ELF-1 (cell line): Measurements from ENCODE around the gene DHDDS.
"Not testable (repeated sequence)": the region's sequence is repeated elsewhere in the genome, so short reads cannot be mapped to it uniquely, and the experiment has no call there.

Source experiments
- DNase-seq: peaks from one replicate; pipeline ENCODE4 v3.0.0-alpha.2; 2016; ENCODE audit warnings: low read depth, low spot score

Gene DHDDS

DNA sequence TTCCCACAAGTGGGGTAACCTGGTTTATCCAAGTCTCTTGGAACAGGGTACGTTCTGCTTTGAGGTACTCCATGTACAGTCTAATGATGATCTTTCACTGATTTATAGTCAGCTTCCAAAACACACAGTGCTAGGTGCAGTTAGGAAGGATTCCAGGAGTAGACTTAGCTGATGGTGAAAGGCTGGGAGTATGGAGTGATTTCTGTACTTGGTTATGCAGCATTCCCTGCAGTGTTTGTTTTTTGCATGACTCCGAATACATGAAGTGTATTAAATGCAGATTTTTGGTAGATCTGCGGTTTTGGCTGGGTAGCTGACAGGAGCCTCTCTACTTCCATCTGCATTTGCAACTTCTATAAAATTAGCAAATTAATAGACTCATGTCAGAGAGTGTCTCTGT lies 43.9 kb downstream of the DHDDS start:
- no peak for DNase-seq

DNA sequence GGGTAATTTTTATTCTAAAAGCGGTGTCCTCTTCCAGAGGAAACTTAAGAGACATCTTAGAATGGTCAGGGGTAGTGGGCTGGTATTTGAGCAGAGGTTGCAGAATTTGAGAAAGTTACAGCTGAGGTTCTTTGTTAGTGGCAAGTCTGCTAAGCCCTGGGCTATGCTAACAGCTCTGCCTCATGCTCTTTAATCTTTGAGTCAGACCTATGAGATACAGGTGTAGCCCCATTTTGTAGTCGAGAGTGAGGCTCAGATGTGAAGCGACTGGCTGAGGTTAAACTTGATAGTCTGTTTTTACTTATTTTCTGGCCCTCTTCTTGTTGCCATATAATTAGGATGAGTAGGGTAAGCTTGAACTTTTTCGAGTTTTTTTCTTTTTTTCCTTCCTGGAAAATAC lies 44.8 kb downstream of the DHDDS start:
- no peak for DNase-seq

DNA sequence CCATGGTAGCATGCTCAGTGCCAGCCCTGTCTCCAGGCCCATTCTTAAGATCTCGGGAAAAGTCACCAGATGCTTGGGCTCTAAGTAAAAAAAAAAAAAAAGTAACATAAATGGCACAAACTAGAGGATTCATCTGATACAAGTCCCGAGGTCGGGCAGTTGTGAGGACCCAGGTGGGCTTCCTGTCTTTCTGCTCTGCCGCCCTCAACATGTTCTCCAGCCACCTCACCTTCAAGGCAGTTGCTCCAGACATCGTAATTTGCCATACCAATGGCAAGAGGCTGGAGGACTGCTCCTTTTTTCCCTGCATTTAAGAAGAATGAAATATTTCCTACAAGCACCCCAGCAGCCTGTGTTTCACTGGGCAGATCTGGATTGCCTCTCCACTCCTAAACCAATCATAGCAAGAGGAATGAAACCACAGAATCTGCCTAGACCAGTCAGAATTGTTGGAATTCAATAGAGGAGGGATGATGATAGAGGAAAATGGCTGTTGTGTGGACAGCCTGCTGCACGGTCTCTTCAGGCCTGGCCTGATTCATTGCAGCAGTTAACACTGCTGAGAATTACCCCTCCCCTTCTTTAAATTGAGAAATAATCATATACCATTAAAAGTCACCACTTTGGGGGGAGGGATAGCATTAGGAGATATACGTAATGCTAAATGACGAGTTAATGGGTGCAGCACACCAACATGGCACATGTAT lies 45.5 kb downstream of the DHDDS start:
- DNase-seq, result peak; percentile 26

DNA sequence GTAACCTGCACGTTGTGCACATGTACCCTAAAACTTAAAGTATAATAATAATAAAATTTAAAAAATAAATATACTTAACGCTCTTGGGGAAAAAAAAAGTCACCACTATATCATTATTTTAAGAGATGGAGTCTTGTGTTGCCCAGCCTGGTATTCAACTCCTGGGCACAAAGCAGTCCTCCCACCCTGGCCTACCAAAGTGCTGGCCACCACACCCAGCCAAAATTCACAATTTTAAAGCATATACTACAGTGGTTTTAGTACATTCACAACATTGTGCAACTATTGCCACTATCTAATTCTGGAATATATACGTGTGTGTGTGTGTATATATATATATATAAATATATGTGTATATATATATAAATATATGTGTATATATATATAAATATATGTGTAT lies 46.0 kb downstream of the DHDDS start:
- DNase-seq, result no peak

DNA sequence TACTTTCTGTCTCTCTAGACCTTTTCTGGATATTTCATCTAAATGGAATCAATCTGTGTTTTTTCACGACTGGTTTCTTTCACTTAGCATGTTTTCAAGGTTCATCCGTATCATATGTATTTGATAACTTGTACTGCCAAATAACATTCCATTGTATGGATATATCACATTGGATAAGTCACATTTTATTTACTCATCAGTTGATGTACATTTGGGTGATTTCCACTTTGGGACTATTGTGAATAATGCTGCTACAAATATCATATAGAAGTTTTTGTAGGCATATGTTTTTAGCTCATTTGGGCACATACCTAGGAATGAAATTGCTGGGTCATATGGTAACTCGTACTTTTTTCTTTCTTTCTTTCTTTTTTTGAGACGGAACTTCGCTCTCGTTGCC lies 46.9 kb downstream of the DHDDS start:
- no peak for DNase-seq

DNA sequence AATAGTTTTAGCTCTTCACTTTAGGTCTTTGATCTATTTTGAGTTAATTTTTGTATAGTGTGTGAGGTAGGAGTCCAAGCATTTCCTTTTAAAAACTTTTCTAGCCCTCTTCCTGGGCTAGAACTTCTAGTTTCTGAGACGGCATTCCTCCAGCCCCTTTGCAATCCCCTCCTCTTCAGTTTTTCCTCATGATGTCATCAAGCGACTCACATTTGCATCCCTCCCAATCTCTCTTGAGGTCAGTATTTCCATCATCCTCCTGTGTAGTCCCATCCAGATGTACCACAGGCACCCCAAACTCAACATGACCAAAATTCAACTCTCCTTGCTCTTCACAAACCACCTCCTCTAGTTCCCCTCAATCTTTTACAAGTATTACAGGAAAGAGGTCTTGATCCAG lies 50.8 kb downstream of the DHDDS start:
- no peak for DNase-seq

DNA sequence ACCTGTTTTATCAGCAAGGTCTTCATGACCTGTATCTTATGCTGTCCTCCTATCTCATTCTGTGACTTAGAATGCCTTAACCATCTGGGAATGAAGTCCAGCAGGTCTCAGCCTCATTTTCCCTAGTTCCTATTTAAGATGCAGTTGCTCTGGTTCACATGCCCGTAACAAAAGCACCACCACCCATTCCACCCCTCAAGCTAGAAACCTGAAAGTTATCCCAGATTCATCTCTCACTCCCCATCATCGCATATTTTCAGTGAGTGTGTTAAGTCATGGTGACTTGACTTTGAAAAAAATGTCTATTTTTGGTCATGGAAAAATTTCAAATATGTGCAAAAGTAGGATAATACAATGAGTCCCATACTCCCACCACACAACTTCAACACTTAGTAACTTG lies 51.9 kb downstream of the DHDDS start:
- DNase-seq, result no peak

DNA sequence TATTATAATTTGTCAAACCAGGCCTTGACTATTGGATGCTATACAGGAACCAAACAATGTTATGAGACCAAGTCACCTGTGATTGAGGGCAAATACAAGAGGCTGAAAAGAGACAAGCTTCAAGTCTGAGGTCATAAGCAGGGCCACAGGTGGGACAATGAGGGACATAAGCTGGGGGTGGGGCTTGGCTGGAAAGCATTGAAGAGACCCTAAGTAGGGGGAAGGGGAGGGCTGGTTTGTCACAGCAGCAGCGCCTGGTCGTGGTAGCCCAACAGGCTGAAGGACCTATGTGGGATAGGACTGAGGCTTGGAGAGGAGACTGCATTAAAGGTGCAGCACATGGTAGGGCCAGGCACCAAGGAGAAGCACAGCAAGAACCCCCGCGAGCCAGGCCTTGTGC lies 58.0 kb downstream of the DHDDS start:
- no peak for DNase-seq

DNA sequence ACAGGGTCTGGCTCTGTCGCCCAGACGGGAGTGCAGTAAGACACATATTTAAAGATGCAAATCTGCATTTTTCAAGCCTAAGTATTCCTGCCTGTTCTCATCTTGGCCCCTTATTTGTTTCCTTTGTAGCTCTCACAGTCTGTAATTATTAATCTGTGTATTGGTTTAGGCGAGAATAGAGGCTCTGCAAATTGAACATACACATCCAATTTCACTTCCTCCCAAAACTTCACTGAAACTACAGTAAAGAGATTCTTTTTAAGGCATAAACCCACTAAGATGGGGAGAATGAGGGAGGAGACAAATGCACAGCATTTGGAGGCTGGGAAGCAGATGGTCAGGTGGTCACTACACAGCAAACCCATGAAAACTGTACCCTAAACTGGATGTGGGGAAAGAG lies 61.1 kb downstream of the DHDDS start:
- DNase-seq, result no peak

DNA sequence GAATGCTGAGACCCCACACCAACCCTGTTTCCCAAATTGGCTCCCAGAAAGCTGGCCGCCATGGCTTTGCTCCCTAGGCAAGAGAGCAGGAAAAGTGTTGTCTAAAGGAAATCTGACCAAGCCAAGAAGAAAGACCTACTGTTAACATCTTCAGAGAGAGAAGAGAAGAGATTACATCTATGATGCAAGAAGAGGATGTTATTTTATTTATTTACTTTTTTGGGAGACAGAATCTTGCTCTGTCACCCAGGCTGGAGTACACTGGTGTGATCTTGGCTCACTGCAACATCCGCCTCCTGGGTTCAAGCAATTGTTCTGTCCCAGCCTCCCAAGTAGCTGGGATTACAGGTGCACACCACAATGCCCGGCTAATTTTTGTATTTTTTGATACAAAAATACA lies 61.8 kb downstream of the DHDDS start:
- DNase-seq, result no peak

DNA sequence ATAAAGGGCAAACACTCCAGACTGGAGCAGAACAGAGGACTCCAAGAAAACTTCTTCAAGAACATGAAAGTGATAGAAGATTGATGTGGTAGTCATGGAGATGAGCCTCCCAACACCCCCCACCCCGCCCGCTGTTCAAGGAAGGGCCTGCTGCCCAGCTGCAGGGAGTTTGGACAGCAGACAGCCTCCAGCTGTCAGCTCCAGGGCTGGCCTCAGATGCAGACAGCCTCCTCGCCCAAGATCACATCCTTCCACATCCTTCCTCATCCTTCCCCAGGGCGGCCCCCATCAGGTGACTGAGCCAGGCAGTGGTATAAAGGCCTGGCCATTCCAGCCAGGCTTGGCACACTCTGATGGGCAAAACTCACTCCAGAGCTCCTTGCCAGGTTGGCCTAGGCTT lies 64.7 kb downstream of the DHDDS start:
- no peak for DNase-seq

DNA sequence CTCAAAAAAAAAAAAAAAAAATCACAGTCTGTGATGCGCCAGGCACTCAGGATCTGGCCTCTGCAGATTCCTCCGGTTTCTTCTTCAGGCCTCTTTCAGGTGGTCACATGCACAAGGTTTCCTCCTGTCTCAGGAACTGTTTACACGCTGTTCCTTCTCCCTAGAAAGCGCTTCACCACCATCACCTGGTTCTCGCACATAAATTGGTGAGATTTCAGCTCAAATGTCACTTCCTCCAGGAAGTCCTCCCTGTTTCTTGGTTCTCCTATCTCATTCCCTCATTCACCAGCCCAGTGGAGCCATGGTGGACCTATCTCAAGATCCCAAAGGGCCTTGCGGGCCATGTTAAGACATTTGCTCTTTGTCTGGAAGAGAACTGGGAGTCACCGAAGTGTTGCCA lies 66.8 kb downstream of the DHDDS start:
- no peak for DNase-seq

DNA sequence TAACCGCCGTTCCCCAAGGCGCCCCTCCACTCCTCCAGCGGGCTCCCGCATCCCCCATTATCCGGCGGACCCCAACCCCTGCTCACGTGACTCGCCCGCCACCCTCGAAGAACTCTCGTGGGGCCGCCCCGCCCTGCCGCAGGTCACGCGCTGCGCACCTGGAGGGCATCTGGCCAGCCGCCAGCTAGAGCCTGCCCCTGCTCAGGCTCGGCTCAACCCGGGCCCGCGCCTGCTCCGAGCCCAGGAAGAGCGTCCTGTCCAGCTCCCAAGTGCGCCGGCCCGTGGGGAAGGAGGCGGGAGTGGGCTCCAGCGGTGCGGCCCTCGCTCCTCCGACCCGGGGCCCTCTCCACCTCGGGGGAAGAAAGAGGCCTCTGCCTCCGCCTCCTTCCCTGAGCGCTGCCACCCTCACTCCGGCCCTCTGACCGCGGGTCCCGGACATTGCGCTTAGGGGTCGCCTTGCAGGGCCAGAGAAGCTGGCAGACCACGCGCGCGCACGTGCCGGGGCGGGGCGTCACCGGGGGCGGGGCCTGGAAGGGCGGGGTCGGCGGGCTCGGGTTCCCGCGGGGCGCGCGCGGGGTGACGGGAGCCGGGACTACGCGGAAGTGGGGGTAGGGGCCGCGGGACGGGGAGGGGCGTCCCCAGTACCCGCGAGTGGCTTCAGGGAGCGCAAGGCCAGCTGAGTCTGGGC lies 68.5 kb downstream of the DHDDS start:
- peak; percentile 82 for DNase-seq

DNA sequence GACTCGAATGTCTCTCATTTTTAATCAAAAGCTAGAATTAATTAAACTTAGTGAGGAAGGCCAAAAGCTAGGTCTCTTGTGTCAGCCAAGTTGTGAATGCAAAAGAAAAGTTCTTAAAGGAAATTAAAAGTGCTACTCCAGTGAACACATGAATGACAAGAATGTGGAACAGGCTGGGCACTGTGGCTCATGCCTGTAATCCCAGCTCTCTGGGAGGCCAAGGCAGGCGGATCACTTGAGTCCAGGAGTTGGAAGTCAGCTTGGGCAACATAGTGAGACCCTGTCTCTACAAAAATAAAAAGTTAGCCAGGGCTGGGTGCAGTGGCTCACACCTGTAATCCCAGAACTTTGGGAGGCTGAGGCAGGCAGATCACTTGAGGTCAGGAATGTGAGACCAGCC lies 78.6 kb downstream of the DHDDS start:
- DNase-seq, result not testable (repeated sequence)

DNA sequence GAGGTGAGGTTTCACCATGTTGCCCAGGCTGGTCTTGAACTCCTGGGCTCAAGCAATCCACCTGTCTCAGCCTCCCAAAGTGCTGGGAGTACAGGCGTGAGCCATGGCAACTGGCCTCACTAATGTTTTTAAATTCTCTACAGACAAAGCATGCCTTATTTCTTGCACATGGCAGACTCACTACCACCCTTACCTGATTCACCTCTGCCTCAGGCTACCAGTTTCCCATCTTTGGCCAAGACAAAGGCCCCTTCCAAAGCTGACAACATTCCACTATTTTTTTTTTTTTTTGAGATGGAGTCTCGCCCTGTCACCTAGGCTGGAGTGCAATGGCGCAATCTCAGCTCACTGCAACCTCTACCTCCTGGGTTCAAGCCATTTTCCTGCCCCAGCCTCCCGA lies 83.7 kb downstream of the DHDDS start:
- not testable (repeated sequence) for DNase-seq

DNA sequence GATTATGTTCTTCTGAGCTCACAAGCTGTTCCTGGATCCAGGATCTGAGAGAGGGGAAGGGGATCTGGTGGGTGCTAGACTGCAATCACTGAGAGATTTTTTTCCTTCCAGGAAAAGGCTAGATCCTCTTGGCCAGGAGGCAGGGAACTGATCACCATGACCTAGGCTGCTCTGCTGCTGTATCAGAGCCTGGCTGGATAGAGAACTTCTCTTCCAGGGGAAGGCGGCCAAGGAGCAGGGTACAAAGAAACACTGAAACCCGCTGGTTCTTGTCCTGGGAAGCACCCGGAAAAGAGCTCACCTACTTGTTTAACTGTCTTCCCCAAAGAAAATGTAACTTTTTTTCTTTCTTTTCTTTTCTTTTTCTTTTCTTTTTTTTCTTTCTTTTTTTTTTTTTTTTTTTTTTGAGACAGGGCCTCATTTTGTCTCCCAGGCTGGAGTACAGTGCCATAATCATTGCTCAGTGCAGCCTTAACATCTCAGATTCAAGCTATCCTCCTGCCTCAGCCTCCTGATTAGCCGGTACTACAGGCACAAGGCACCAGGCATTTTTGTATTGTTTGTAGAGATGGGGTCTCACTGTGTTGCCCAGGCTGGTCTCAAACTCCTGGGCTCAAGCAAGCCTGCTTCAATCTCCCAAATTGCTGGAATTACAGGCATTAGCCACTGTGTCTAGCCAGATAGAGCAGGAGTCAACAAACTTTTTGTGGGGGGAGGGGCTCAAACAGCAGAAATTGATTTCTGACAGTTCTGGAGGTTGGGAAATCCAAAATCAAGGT lies 85.1 kb downstream of the DHDDS start:
- no peak for DNase-seq

DNA sequence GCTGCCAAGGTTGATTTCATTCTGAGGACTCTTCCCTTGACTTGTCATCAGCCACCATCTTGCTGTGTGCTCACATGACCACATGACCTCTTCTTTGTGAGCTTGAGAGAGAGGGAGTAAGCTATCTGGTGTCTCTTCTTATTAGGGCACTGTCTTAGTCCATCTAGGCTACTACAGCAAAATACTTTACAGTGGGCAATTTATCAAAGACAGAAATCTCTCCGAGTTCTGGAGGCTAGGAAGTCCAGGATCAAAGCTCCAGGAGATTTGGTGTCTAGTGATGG lies 85.6 kb downstream of the DHDDS start:
- DNase-seq, result no peak

DNA sequence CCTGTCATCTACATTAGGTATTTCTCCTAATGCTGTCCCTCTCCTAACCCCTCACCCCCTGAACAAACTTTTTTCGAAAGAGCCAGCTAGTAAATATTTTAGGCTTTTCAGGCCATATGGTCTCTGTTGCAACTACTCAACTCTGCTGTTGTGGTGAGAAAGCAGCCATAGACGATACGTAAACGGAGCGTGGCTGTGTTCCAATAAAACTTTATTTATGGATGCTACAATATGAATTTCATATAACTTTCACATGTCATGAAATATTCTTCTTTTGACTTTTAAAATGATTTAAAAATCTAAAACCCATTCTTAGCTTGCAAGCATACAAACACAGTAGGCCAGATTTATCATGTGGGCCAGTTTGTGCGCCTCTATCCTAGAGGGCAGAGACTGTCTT lies 86.2 kb downstream of the DHDDS start:
- no peak for DNase-seq

DNA sequence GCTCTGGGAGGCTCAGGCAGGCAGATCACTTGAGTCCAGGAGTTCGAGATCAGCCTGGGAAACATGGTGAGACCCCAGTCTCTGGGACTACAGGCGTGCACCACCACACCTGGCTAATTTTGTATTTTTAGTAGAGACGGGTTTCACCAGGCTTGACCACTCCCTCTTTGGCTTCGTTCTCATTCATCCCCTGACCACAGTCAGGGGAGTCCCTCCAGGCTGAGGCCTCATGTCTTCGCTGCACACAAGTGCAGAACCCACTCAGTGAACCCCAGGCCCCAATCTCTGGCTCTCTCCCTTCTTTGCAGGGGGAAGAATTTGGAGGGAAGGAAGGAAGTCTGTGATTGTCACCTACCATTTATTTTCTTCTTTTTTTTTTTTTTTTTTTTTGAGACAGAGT lies 88.2 kb downstream of the DHDDS start:
- no peak for DNase-seq
